Muscle of leg (tissue), 11 donors: ENCODE data around the gene UBTD1. TPM values are rescaled to one million over a fixed set of nuclear protein-coding genes. Genes with fewer than 3 reads are reported as not detected.

ENCODE experiments used
- DNase-seq: peaks from one replicate; pipeline ENCODE4 v3.0.0; 2013
- H3K27ac ChIP-seq: one replicate; pipeline ENCODE4 v1.5.1; 2013; ENCODE audit warnings: mild to moderate bottlenecking, low read length, control low read depth
- H3K27me3 ChIP-seq: one replicate; pipeline ENCODE4 v1.6.1; 2013; ENCODE audit warnings: low read length; ENCODE audit not compliant: control insufficient read depth, insufficient read depth
- H3K36me3 ChIP-seq: one replicate; pipeline ENCODE4 v1.6.1; 2013; ENCODE audit warnings: low read length; ENCODE audit not compliant: control insufficient read depth, insufficient read depth
- H3K4me1 ChIP-seq: one replicate; pipeline ENCODE4 v1.6.1; 2013; ENCODE audit warnings: low read length; ENCODE audit not compliant: control insufficient read depth, insufficient read depth
- H3K4me3 ChIP-seq: one replicate; pipeline ENCODE4 v1.5.1; 2013; ENCODE audit warnings: low read length, control low read depth
- H3K9me3 ChIP-seq: replicated peaks from 2 replicates; pipeline ENCODE4 v1.6.1; 2013; ENCODE audit warnings: low read depth, low read length; ENCODE audit not compliant: control insufficient read depth
- WGBS: methylation state at CpG from one replicate; pipeline ENCODE4 v1.1.5; 2013; ENCODE audit warnings: missing lambda C conversion rate; ENCODE audit not compliant: insufficient coverage; 5-methylcytosine and 5-hydroxymethylcytosine counted together
- polyA plus RNA-seq, 8 donors: library from polyadenylated mRNA; unstranded; fragments of 120-200 nt; gene quantifications; one replicate each; pipeline versions ENCODE4 v1.2.1 to v1.2.3, GENCODE V29; 2013; ENCODE audit warnings: inconsistent platforms in 1 of 8, low replicate concordance in 1 of 8; ENCODE audit not compliant: insufficient read length in 8 of 8, insufficient read depth in 1 of 8
- total RNA-seq: library from RNA; stranded (reverse); fragments of 120-200 nt; gene quantifications from one replicate; pipeline ENCODE4 v1.2.4, GENCODE V29; 2013

Gene UBTD1
- total and polyA plus RNA-seq, 9 donors = 10.6 to 18.9 (median 14.1) TPM

GRCh38 chr10:97590082-97590747, 91.5 kb downstream of the UBTD1 start:
- H3K27me3 ChIP-seq = no peaks in the 10 kb centered on the region
- no peaks in the 10 kb centered on the region for H3K36me3 ChIP-seq
- WGBS = 86% methylated on average over 11 of the region's 15 CpGs
- no peak for DNase-seq
- H3K27ac ChIP-seq = no peak overlapping the region
- H3K4me3 ChIP-seq = no peak overlapping the region
- peaks cover 11% of the 10 kb centered on the region for H3K4me1 ChIP-seq
- H3K9me3 ChIP-seq = no peaks in the 10 kb centered on the region

- H3K36me3 ChIP-seq = no peaks in the 10 kb centered on the region
- no peak overlapping the region for H3K4me3 ChIP-seq
- peaks cover 11% of the 10 kb centered on the region for H3K4me1 ChIP-seq
- H3K9me3 ChIP-seq = no peaks in the 10 kb centered on the region
- H3K27me3 ChIP-seq = no peaks in the 10 kb centered on the region
- H3K27ac ChIP-seq = no peak overlapping the region
- DNase-seq = no peak
- WGBS = 54% methylated on average over 2 of the region's 5 CpGs
Observed at GRCh38 chr10:97590748-97591495, 92.2 kb downstream of the UBTD1 start.

GRCh38 chr10:97593421-97593820, 94.7 kb downstream of the UBTD1 start:
- Histone ChIP-seq H3K4me1 (peaks cover 13% of the 10 kb centered on the region), H3K36me3 (no peaks in the 10 kb centered on the region), H3K27ac (no peak overlapping the region), H3K27me3 (no peaks in the 10 kb centered on the region), H3K4me3 (no peak overlapping the region), H3K9me3 (no peaks in the 10 kb centered on the region)
- DNase-seq = peak; percentile 79
- 60% methylated on average over 2 of the region's 4 CpGs for WGBS

GRCh38 chr10:97596101-97597082, 97.7 kb downstream of the UBTD1 start:
- peak; percentile 91 for DNase-seq
- H3K4me3 ChIP-seq = no peak overlapping the region
- peaks cover 10% of the 10 kb centered on the region for H3K4me1 ChIP-seq
- H3K36me3 ChIP-seq = no peaks in the 10 kb centered on the region
- no peaks in the 10 kb centered on the region for H3K9me3 ChIP-seq
- peak overlapping the region; percentile 47 for H3K27ac ChIP-seq
- WGBS = 38% methylated on average over 5 of the region's 10 CpGs
- no peaks in the 10 kb centered on the region for H3K27me3 ChIP-seq

GRCh38 chr10:97597778-97598177, 99.1 kb downstream of the UBTD1 start:
- Histone ChIP-seq H3K27ac (no peak overlapping the region), H3K36me3 (no peaks in the 10 kb centered on the region), H3K4me1 (peaks cover 18% of the 10 kb centered on the region), H3K4me3 (no peak overlapping the region), H3K27me3 (no peaks in the 10 kb centered on the region), H3K9me3 (no peaks in the 10 kb centered on the region)
- DNase-seq = no peak
- WGBS = no CpG with 5 or more reads among the region's 2 CpGs

- H3K36me3 ChIP-seq = no peaks in the 10 kb centered on the region
- no peaks in the 10 kb centered on the region for H3K9me3 ChIP-seq
- no peak overlapping the region for H3K4me3 ChIP-seq
- H3K27ac ChIP-seq = no peak overlapping the region
- DNase-seq = no peak
- 91% methylated on average over 14 of the region's 19 CpGs for WGBS
- peaks cover 16% of the 10 kb centered on the region for H3K4me1 ChIP-seq
- no peaks in the 10 kb centered on the region for H3K27me3 ChIP-seq
Observed at GRCh38 chr10:97598407-97599271, 99.9 kb downstream of the UBTD1 start.

- H3K27ac ChIP-seq = no peak overlapping the region
- H3K27me3 ChIP-seq = no peaks in the 10 kb centered on the region
- no peaks in the 10 kb centered on the region for H3K36me3 ChIP-seq
- H3K4me3 ChIP-seq = no peak overlapping the region
- WGBS = 74% methylated on average over 2 of the region's 6 CpGs
- H3K9me3 ChIP-seq = no peaks in the 10 kb centered on the region
- peaks cover 16% of the 10 kb centered on the region for H3K4me1 ChIP-seq
- DNase-seq = no peak
Observed at GRCh38 chr10:97599272-97599619, 100.5 kb downstream of the UBTD1 start.

GRCh38 chr10:97600616-97601015, 101.9 kb downstream of the UBTD1 start:
- Histone ChIP-seq H3K4me1 (peaks cover 16% of the 10 kb centered on the region), H3K36me3 (no peaks in the 10 kb centered on the region), H3K27me3 (no peaks in the 10 kb centered on the region), H3K27ac (peak overlapping the region; percentile 11), H3K9me3 (no peaks in the 10 kb centered on the region), H3K4me3 (no peak overlapping the region)
- no peak for DNase-seq
- no CpG with 5 or more reads among the region's 1 CpG for WGBS

GRCh38 chr10:97601268-97602215, 102.8 kb downstream of the UBTD1 start:
- peak; percentile 42 for DNase-seq
- H3K4me3 ChIP-seq = no peak overlapping the region
- peaks cover 14% of the 10 kb centered on the region for H3K4me1 ChIP-seq
- H3K27ac ChIP-seq = peak overlapping the region; percentile 29
- H3K27me3 ChIP-seq = no peaks in the 10 kb centered on the region
- no peaks in the 10 kb centered on the region for H3K9me3 ChIP-seq
- WGBS = 59% methylated on average over 19 of the region's 21 CpGs
- H3K36me3 ChIP-seq = no peaks in the 10 kb centered on the region
